Measurements from ENCODE around the gene URB1. TPM values are rescaled to one million over a fixed set of nuclear protein-coding genes. Genes with fewer than 3 reads are reported as not detected.
"Not testable (repeated sequence)": the region's sequence is repeated elsewhere in the genome, so short reads cannot be mapped to it uniquely, and the experiment has no call there.

URB1 gene
- total RNA-seq, 1 donor from 2014 or later: 11.4 TPM

GRCh38 chr21:32265321-32265720 lies 127.5 kb downstream of the URB1 start:
- DNase-seq; intact Hi-C loops (cut with DNase I); ATAC-seq (ENCODE audit: poor library complexity): not testable (repeated sequence)

DNA sequence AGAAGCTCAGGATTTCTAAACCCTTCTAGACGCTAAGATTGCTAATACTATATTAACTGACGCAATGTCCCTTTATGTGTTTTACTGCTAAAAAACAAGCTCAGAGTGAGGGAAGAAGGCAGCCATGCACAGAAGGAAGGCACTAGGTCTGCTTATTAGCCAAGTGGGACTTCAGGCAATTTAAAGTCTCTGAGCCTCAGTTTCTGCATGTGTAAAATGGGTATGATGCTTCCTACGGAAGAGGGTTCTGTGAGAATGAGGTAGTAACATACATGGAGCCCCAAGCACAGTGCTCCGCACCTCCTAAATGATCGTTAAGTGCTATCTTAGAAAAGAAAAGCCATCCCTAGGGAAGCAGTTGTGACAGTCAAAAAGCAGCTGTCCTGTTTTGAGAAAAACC lies 130.9 kb downstream of the URB1 start:
- intact Hi-C loops (cut with DNase I): no loop called here
- DNase-seq (no peak), ATAC-seq (ENCODE audit: poor library complexity) (no peak)

Other genes starting within 250 kb of the URB1 start
- 2.8 TPM for gene MIS18A, start 114.0 kb downstream of the URB1 start, total RNA-seq
- gene MRAP, start 94.2 kb downstream of the URB1 start, total RNA-seq: 0.56 TPM
- gene EVA1C, start 19.7 kb upstream of the URB1 start, total RNA-seq: 12.9 TPM
- 2.4 TPM for gene TCP10L, start 192.5 kb upstream of the URB1 start, total RNA-seq
- gene CFAP298, start 219.4 kb upstream of the URB1 start, total RNA-seq: 17.2 TPM

Data from Right ventricle myocardium superior (tissue), 1 donor.